B cell (primary cell): ENCODE data around the gene DDR1. TPM values are rescaled to one million over a fixed set of nuclear protein-coding genes. Genes with fewer than 3 reads are reported as not detected.

ENCODE experiments used
- ATAC-seq: fragments of 200-7000 bp; cut with Tn5 transposase; one replicate; pipeline ENCODE4 v1.10.0; 2021; ENCODE audit warnings: low read depth, mild to moderate bottlenecking, moderate number of reproducible peaks, moderate library complexity
- CTCF ChIA-PET: fragments of 350-600 bp; sonication (Branson Sonifier 250); formaldehyde crosslinking; loops from one replicate; lab custom pipeline; 2021; ENCODE audit warnings: antibody characterized with exemption, inconsistent platforms; lab: Charles Lee
- POLR2A ChIA-PET: fragments of 350-600 bp; sonication (Branson Sonifier 250); formaldehyde crosslinking; loops from one replicate; lab custom pipeline; 2021; ENCODE audit warnings: antibody characterized with exemption; lab: Charles Lee
- DNase-seq: peaks from one replicate; pipeline ENCODE4 v3.0.0; 2013
- H2AFZ ChIP-seq: 2 replicates; pipeline ENCODE4 v1.6.1; 2012; ENCODE audit warnings: mild to moderate bottlenecking, low read depth, low read length; ENCODE audit not compliant: insufficient read depth, poor library complexity, severe bottlenecking
- H3K27ac ChIP-seq, 2 donors: 1 replicate in 1 of 2; 2 replicates in 1 of 2; pipeline ENCODE4 v1.5.1; 2012 to 2013; ENCODE audit warnings: low read length in 2 of 2, mild to moderate bottlenecking in 2 of 2, moderate library complexity in 1 of 2
- H3K27me3 ChIP-seq, 4 experiments: fragments of 200-600 bp in 1 of 4; sonication (generic) in 1 of 4; replicated peaks in 1 of 4; 1 replicate in 2 of 4; 2 replicates in 2 of 4; pipeline versions ENCODE4 v1.6.1 to v1.7.0; 2013 to 2016; ENCODE audit warnings: low read length in 3 of 4, mild to moderate bottlenecking in 2 of 4, mixed read lengths in 1 of 4, moderate library complexity in 1 of 4; ENCODE audit not compliant: insufficient read depth in 4 of 4, control insufficient read depth in 3 of 4; ENCODE audit errors: control extremely low read depth in 1 of 4
- H3K36me3 ChIP-seq, 2 experiments: replicated peaks in 1 of 2; 1 replicate in 1 of 2; 2 replicates in 1 of 2; pipeline versions ENCODE4 v1.6.1 to v1.7.1; 2013; ENCODE audit warnings: low read length in 1 of 2; ENCODE audit not compliant: insufficient read depth in 2 of 2, control insufficient read depth in 1 of 2; ENCODE audit errors: control extremely low read depth in 1 of 2, extremely low read depth in 1 of 2
- H3K4me1 ChIP-seq, 2 donors: fragments of 200-600 bp in 1 of 2; sonication (generic) in 1 of 2; 1 replicate in 1 of 2; 2 replicates in 1 of 2; pipeline versions ENCODE4 v1.5.1 to v1.6.1; 2013 to 2017; ENCODE audit warnings: low read length in 2 of 2; ENCODE audit not compliant: control insufficient read depth in 2 of 2, insufficient read depth in 2 of 2
- H3K4me2 ChIP-seq: replicated peaks from 2 replicates; pipeline ENCODE3; 2012; ENCODE audit warnings: mild to moderate bottlenecking, low read depth, low read length; ENCODE audit not compliant: poor library complexity, severe bottlenecking
- H3K4me3 ChIP-seq, 5 experiments: fragments of 200-600 bp in 1 of 5; sonication (generic) in 1 of 5; 1 replicate in 3 of 5; 2 replicates in 2 of 5; pipeline versions ENCODE4 v1.5.1 to v1.7.0; 2011 to 2016; ENCODE audit warnings: low read length in 4 of 5, mild to moderate bottlenecking in 4 of 5, low read depth in 2 of 5, control low read depth in 1 of 5, moderate library complexity in 1 of 5; ENCODE audit not compliant: insufficient read depth in 1 of 5; ENCODE audit errors: control extremely low read depth in 1 of 5, extremely low read depth in 1 of 5
- H3K79me2 ChIP-seq: fragments of 200-600 bp; sonication (generic); one replicate; pipeline ENCODE4 v1.6.0; 2016; ENCODE audit warnings: low read length; ENCODE audit not compliant: control insufficient read depth, insufficient read depth
- H3K9ac ChIP-seq: fragments of 200-600 bp; sonication (generic); 2 replicates; pipeline ENCODE4 v1.6.1; 2017; ENCODE audit warnings: mild to moderate bottlenecking, low read length, moderate library complexity
- H3K9me3 ChIP-seq, 3 donors: one replicate each; pipeline versions ENCODE4 v1.6.1 to v1.7.1; 2013; ENCODE audit warnings: low read length in 2 of 3; ENCODE audit not compliant: control insufficient read depth in 2 of 3, insufficient read depth in 1 of 3; ENCODE audit errors: control extremely low read depth in 1 of 3
- H4K20me1 ChIP-seq: 2 replicates; pipeline ENCODE4 v1.6.0; 2012; ENCODE audit warnings: mild to moderate bottlenecking, low read length; ENCODE audit not compliant: insufficient read depth, control insufficient read depth, poor library complexity, severe bottlenecking
- H3K27ac Mint-ChIP-seq: one replicate; pipeline ENCODE4 v1.8.0; 2021; ENCODE audit warnings: mixed read lengths
- H3K27me3 Mint-ChIP-seq: one replicate; pipeline ENCODE4 v1.8.0; 2021; ENCODE audit warnings: mixed read lengths
- H3K4me1 Mint-ChIP-seq: one replicate; pipeline ENCODE4 v1.8.0; 2021; ENCODE audit warnings: mixed read lengths
- H3K4me3 Mint-ChIP-seq: one replicate; pipeline ENCODE4 v1.8.0; 2021; ENCODE audit warnings: mixed read lengths
- H3K9me3 Mint-ChIP-seq: one replicate; pipeline ENCODE4 v1.8.0; 2022; ENCODE audit warnings: mixed read lengths; ENCODE audit not compliant: insufficient read depth
- CTCF ChIP-seq: fragments of 200-600 bp; IDR thresholded peaks from one replicate; pipeline ENCODE4 v1.8.0; 2022; ENCODE audit warnings: antibody characterized with exemption, mild to moderate bottlenecking
- EZH2 ChIP-seq: IDR thresholded peaks from 2 replicates; pipeline ENCODE4 v1.6.1; 2012; ENCODE audit warnings: borderline replicate concordance, low read depth, mild to moderate bottlenecking, moderate library complexity, low read length; ENCODE audit not compliant: insufficient read depth, poor library complexity, severe bottlenecking
- WGBS: methylation state at CpG from one replicate; pipeline ENCODE4 v1.1.5; 2013; ENCODE audit warnings: missing lambda C conversion rate; ENCODE audit not compliant: insufficient coverage; 5-methylcytosine and 5-hydroxymethylcytosine counted together
- intact Hi-C: fragments of 100-400 bp; cut with micrococcal nuclease; formaldehyde crosslinking; loops from one replicate; pipeline ENCODE4 v1.10.0; 2022
- polyA plus RNA-seq: library from polyadenylated mRNA; depleted of rRNA; stranded (reverse); fragments of >200 nt; gene quantifications from 2 replicates; pipeline ENCODE4 v1.2.3, GENCODE V29; 2012
- total RNA-seq, 2 donors: library from RNA; stranded (reverse); fragments of 120-200 nt in 1 of 2; gene quantifications; 1 replicate in 1 of 2; 2 replicates in 1 of 2; pipeline versions ENCODE4 v1.2.3 to v1.2.4, GENCODE V29; 2013 to 2022

DDR1 gene
- total and polyA plus RNA-seq, 2 donors (not counting 1 experiment from before 2014, with no cell fraction given): 28.8 to 61.7 TPM

GRCh38 chr6:30884521-30885480 lies 482 bp downstream of the DDR1 start:
- Mint-ChIP-seq H3K4me3 (peak overlapping the region; percentile 83), H3K27me3 (no peaks in the 10 kb centered on the region), H3K27ac (peak overlapping the region; percentile 86), H3K9me3 (no peaks in the 10 kb centered on the region), H3K4me1 (peaks cover 60% of the 10 kb centered on the region)
- Histone ChIP-seq H3K9ac (peak overlapping the region; percentile 61), H3K27ac (peak overlapping the region; percentile 25 to 81), H3K9me3 (no peaks in the 10 kb centered on the region), H3K4me2 (peak overlapping the region; percentile 77), H3K4me3 (peak overlapping the region; percentile 26 to 65 (median 60)), H3K27me3 (no peaks in the 10 kb centered on the region), H4K20me1 (peaks cover 31% of the 10 kb centered on the region), H3K36me3 (peaks cover 0 to 11% of the 10 kb centered on the region in 2 experiments), H3K79me2 (peaks cover 48% of the 10 kb centered on the region), H2AFZ (peak overlapping the region; percentile 78), H3K4me1 (peaks cover 49 to 51% of the 10 kb centered on the region in 2 donors)
- intact Hi-C loops: loop anchor here (2.0 kb wide), 1 partner anchor 28 kb away; no protein-coding TSS in a partner anchor
- ATAC-seq (peak; percentile 38), DNase-seq (peak; percentile 68)
- 8% methylated on average over 49 of the region's 59 CpGs for WGBS
- ChIA-PET POLR2A (interaction anchor here (0.5 to 3.3 kb wide), 6 partner anchors 28 to 175 kb away, joined by 3 to 18 read pairs (median 3); partner anchors contain the start of gene VARS2), CTCF (interaction anchor here (0.7 to 5.1 kb wide), 5 partner anchors 14 to 487 kb away, joined by 3 to 26 read pairs (median 3); partner anchors contain the start of gene VARS2)
- TF ChIP-seq CTCF: no peak
- no peak for TF ChIP-seq EZH2
